Measurements from ENCODE around the gene CLASP2. TPM values are rescaled to one million over a fixed set of nuclear protein-coding genes. Genes with fewer than 3 reads are reported as not detected.

The CLASP2 gene
- total and polyA plus RNA-seq, 7 experiments from 2014 or later, result 7.4 to 83.8 (median 70.5) TPM

DNA sequence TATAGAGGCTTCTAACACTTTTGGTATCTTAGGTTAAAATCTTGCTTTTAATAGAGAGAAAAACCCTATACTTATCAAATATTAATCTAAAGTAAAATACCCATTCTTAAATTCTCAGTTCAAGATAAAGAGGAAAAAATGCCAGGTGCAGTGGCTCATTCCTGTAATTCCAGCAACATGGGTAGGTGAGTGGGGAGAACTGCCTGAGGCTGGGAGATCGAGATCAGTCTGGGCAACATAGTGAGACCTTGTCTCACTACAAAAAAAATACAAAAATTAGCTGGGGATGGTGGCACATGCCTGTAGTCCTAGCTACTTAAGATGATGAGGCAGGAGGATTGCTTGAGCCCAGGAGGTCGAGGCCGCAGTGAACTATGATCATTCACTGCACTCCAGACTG is 135.8 kb downstream of the CLASP2 start:
- intact Hi-C loops (cut with micrococcal nuclease), result no loop called here
- H3K27ac Mint-ChIP-seq, result peak overlapping the region in 1 of 9 donors; percentile 27
- ChIA-PET POLR2A (no interaction called here), CTCF (no interaction called here)
- no peaks in the 10 kb centered on the region for H3K9me3 Mint-ChIP-seq
- Histone ChIP-seq H3K27ac (ENCODE audit: low read depth, low read length) (no peak overlapping the region), H3K9me3 (ENCODE audit: control insufficient read depth in 2 of 3, low read length in 3 of 3) (no peaks in the 10 kb centered on the region), H3K4me1 (ENCODE audit: control insufficient read depth in 2 of 2, insufficient read depth in 2 of 2, low read length in 2 of 2) (no peaks in the 10 kb centered on the region), H3K4me3 (ENCODE audit: low read length) (no peak overlapping the region), H3K36me3 (ENCODE audit: control insufficient read depth in 2 of 3, insufficient read depth in 3 of 3, low read length in 3 of 3) (peaks cover 0 to 38% (median 0%) of the 10 kb centered on the region in 3 experiments), H3K27me3 (ENCODE audit: control insufficient read depth in 2 of 2, insufficient read depth in 2 of 2, low read length in 2 of 2) (no peaks in the 10 kb centered on the region)
- H3K4me1 Mint-ChIP-seq, result no peaks in the 10 kb centered on the region
- H3K27me3 Mint-ChIP-seq, result no peaks in the 10 kb centered on the region
- peaks cover 0 to 43% (median 6%) of the 10 kb centered on the region in 5 donors for H3K36me3 Mint-ChIP-seq
- H3K4me3 Mint-ChIP-seq, result no peak overlapping the region
- no peak for ATAC-seq
- DNase-seq, result no peak

GRCh38 chr3:33581666-33582065 is 136.4 kb downstream of the CLASP2 start:
- H3K4me1 Mint-ChIP-seq, result no peaks in the 10 kb centered on the region
- no peak for DNase-seq
- no peaks in the 10 kb centered on the region for H3K4me1 ChIP-seq (ENCODE audit: control insufficient read depth in 2 of 2, insufficient read depth in 2 of 2, low read length in 2 of 2)
- H3K27ac Mint-ChIP-seq, result no peak overlapping the region
- peaks cover 0 to 38% (median 8%) of the 10 kb centered on the region in 5 donors for H3K36me3 Mint-ChIP-seq
- intact Hi-C loops (cut with micrococcal nuclease), result no loop called here
- ChIA-PET CTCF (interaction anchor here (1.0 kb wide), 1 partner anchor 205 kb away, joined by 5 read pairs; no protein-coding TSS in a partner anchor), POLR2A (no interaction called here)
- no peaks in the 10 kb centered on the region for H3K27me3 Mint-ChIP-seq
- no peak for ATAC-seq
- H3K4me3 Mint-ChIP-seq, result no peak overlapping the region
- H3K9me3 ChIP-seq (ENCODE audit: control insufficient read depth in 2 of 3, low read length in 3 of 3), result no peaks in the 10 kb centered on the region
- H3K27me3 ChIP-seq (ENCODE audit: control insufficient read depth in 2 of 2, insufficient read depth in 2 of 2, low read length in 2 of 2), result no peaks in the 10 kb centered on the region
- H3K4me3 ChIP-seq (ENCODE audit: low read length), result no peak overlapping the region
- no peak overlapping the region for H3K27ac ChIP-seq (ENCODE audit: low read depth, low read length)
- peaks cover 0 to 38% (median 0%) of the 10 kb centered on the region in 3 experiments for H3K36me3 ChIP-seq (ENCODE audit: control insufficient read depth in 2 of 3, insufficient read depth in 3 of 3, low read length in 3 of 3)
- no peaks in the 10 kb centered on the region for H3K9me3 Mint-ChIP-seq

- CTCF ChIA-PET, result no interaction called here
- Mint-ChIP-seq H3K9me3 (no peaks in the 10 kb centered on the region), H3K4me3 (no peak overlapping the region)
These were observed 138.2 kb downstream of the CLASP2 start for GRCh38 chr3:33579840-33580239.

GRCh38 chr3:33579178-33579510 is 138.9 kb downstream of the CLASP2 start:
- no peak for ATAC-seq
- Histone ChIP-seq H3K27me3 (ENCODE audit: control insufficient read depth in 2 of 2, insufficient read depth in 2 of 2, low read length in 2 of 2) (no peaks in the 10 kb centered on the region), H3K4me3 (ENCODE audit: low read length) (no peak overlapping the region), H3K9me3 (ENCODE audit: control insufficient read depth in 2 of 3, low read length in 3 of 3) (no peaks in the 10 kb centered on the region), H3K27ac (ENCODE audit: low read depth, low read length) (no peak overlapping the region), H3K36me3 (ENCODE audit: control insufficient read depth in 2 of 3, insufficient read depth in 3 of 3, low read length in 3 of 3) (peaks cover 0 to 37% (median 0%) of the 10 kb centered on the region in 3 experiments), H3K4me1 (ENCODE audit: control insufficient read depth in 2 of 2, insufficient read depth in 2 of 2, low read length in 2 of 2) (no peaks in the 10 kb centered on the region)
- POLR2A ChIA-PET, result no interaction called here
- no peak overlapping the region for H3K4me3 Mint-ChIP-seq
- H3K27me3 Mint-ChIP-seq, result no peaks in the 10 kb centered on the region
- H3K36me3 Mint-ChIP-seq, result peaks cover 1 to 43% (median 18%) of the 10 kb centered on the region in 5 donors
- no peaks in the 10 kb centered on the region for H3K4me1 Mint-ChIP-seq
- no peak for DNase-seq
- H3K27ac Mint-ChIP-seq, result no peak overlapping the region
- H3K9me3 Mint-ChIP-seq, result no peaks in the 10 kb centered on the region
- CTCF ChIA-PET, result no interaction called here
- intact Hi-C loops (cut with micrococcal nuclease), result no loop called here

More at GRCh38 chr3:33579840-33580239, 138.2 kb downstream of the CLASP2 start:
- intact Hi-C loops (cut with micrococcal nuclease), result no loop called here
- POLR2A ChIA-PET, result no interaction called here
- Mint-ChIP-seq H3K36me3 (peaks cover 1 to 43% (median 18%) of the 10 kb centered on the region in 5 donors), H3K4me1 (no peaks in the 10 kb centered on the region), H3K27ac (no peak overlapping the region), H3K27me3 (no peaks in the 10 kb centered on the region)
- Histone ChIP-seq H3K27ac (ENCODE audit: low read depth, low read length) (no peak overlapping the region), H3K9me3 (ENCODE audit: control insufficient read depth in 2 of 3, low read length in 3 of 3) (no peaks in the 10 kb centered on the region), H3K36me3 (ENCODE audit: control insufficient read depth in 2 of 3, insufficient read depth in 3 of 3, low read length in 3 of 3) (peaks cover 0 to 43% (median 0%) of the 10 kb centered on the region in 3 experiments), H3K4me3 (ENCODE audit: low read length) (no peak overlapping the region), H3K27me3 (ENCODE audit: control insufficient read depth in 2 of 2, insufficient read depth in 2 of 2, low read length in 2 of 2) (no peaks in the 10 kb centered on the region), H3K4me1 (ENCODE audit: control insufficient read depth in 2 of 2, insufficient read depth in 2 of 2, low read length in 2 of 2) (no peaks in the 10 kb centered on the region)
- DNase-seq (no peak), ATAC-seq (no peak)

DNA sequence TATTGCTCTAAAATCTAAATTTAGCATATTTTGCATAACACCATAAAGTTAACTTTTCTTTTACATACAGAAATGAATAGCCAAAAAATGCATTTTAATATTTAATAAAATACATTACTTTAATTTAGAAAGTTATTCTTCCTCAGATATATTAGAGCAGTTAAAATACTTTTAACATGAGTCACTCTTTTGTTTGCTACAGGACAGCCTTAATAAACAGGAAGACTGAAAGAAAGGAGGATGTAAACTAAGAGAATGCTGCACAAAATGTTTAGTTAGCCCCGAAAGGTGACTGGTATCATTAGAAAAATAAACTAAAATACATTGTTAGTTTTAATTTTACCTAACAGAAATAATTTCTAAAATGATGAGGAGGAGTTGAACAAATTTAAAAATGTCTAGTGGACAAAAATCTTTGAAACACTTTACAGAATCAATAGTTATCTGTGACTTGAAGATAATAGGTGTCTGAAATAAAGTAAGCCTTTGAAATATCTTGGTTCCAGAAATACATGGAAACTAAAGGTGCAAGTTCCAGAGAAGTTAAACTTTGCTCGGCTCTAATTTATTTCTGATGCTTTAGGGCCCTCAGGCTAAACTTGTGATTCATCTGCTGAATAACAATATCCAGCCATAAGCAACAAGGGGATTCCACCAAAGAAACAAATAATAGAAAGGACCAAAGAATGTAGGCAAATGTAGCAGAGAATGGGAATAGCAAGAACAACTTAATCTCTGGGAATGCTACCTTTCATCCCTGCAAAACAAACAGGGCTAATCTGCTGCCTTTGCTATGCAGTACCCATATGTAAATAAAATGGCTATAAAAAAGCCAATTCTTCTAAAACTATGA is 139.5 kb downstream of the CLASP2 start:
- Histone ChIP-seq H3K27ac (ENCODE audit: low read depth, low read length) (no peak overlapping the region), H3K4me3 (ENCODE audit: low read length) (no peak overlapping the region), H3K27me3 (ENCODE audit: control insufficient read depth in 2 of 2, insufficient read depth in 2 of 2, low read length in 2 of 2) (no peaks in the 10 kb centered on the region), H3K9me3 (ENCODE audit: control insufficient read depth in 2 of 3, low read length in 3 of 3) (no peaks in the 10 kb centered on the region), H3K36me3 (ENCODE audit: control insufficient read depth in 2 of 3, insufficient read depth in 3 of 3, low read length in 3 of 3) (peaks cover 0 to 34% (median 0%) of the 10 kb centered on the region in 3 experiments), H3K4me1 (ENCODE audit: control insufficient read depth in 2 of 2, insufficient read depth in 2 of 2, low read length in 2 of 2) (no peaks in the 10 kb centered on the region)
- Mint-ChIP-seq H3K4me1 (no peaks in the 10 kb centered on the region), H3K9me3 (no peaks in the 10 kb centered on the region), H3K36me3 (peaks cover 1 to 44% (median 18%) of the 10 kb centered on the region in 5 donors), H3K4me3 (no peak overlapping the region), H3K27ac (no peak overlapping the region), H3K27me3 (no peaks in the 10 kb centered on the region)
- ChIA-PET CTCF (no interaction called here), POLR2A (no interaction called here)
- intact Hi-C loops (cut with micrococcal nuclease), result no loop called here
- no peak for DNase-seq
- ATAC-seq, result no peak

DNA sequence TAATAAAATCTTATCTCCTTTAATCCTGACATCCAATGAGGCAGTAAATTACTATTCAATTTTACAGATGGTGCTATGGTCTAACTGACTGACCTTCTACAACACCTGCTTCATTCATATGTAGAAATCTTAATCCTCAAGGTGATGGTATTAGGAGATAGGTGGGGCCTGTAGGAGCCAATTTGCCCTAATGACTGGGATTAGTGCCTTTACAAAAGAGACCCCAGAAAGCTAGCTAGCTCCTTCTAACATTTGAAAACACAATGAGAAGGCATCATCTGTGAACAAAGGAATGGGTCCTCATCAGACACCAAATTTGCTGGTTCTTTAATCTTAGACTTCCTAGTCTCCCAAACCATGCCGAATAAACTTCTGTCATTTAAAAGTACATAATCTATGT is 140.5 kb downstream of the CLASP2 start:
- Mint-ChIP-seq H3K4me1 (no peaks in the 10 kb centered on the region), H3K4me3 (no peak overlapping the region), H3K9me3 (no peaks in the 10 kb centered on the region), H3K27ac (no peak overlapping the region), H3K27me3 (no peaks in the 10 kb centered on the region), H3K36me3 (peaks cover 4 to 43% (median 20%) of the 10 kb centered on the region in 5 donors)
- Histone ChIP-seq H3K27me3 (ENCODE audit: control insufficient read depth in 2 of 2, insufficient read depth in 2 of 2, low read length in 2 of 2) (no peaks in the 10 kb centered on the region), H3K4me1 (ENCODE audit: control insufficient read depth in 2 of 2, insufficient read depth in 2 of 2, low read length in 2 of 2) (no peaks in the 10 kb centered on the region), H3K36me3 (ENCODE audit: control insufficient read depth in 2 of 3, insufficient read depth in 3 of 3, low read length in 3 of 3) (peaks cover 0 to 27% (median 0%) of the 10 kb centered on the region in 3 experiments), H3K9me3 (ENCODE audit: control insufficient read depth in 2 of 3, low read length in 3 of 3) (no peaks in the 10 kb centered on the region), H3K4me3 (ENCODE audit: low read length) (no peak overlapping the region), H3K27ac (ENCODE audit: low read depth, low read length) (no peak overlapping the region)
- ChIA-PET POLR2A (no interaction called here), CTCF (no interaction called here)
- no peak for DNase-seq
- intact Hi-C loops (cut with micrococcal nuclease), result no loop called here
- no peak for ATAC-seq

DNA sequence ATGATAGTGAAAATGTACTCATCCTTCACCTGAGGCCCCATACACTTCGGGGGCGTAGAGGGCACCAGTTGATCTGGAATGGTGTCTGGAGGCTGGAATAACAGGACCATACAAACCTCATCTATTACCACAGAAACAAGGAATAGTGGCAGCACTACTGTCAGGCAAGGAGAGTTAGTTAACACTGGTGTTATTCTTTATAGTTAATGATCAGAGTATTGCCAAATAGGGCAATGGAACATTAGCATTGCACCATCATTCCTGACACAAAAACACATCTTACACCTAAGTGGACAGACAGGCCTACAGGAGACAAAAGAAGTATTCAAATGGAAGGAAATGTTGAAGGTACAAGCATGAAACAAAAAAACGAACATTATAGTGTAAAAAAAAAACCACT is 140.9 kb downstream of the CLASP2 start:
- Mint-ChIP-seq H3K27ac (no peak overlapping the region), H3K9me3 (no peaks in the 10 kb centered on the region), H3K4me1 (no peaks in the 10 kb centered on the region), H3K27me3 (no peaks in the 10 kb centered on the region), H3K36me3 (peaks cover 5 to 42% (median 22%) of the 10 kb centered on the region in 5 donors), H3K4me3 (no peak overlapping the region)
- ATAC-seq (no peak), DNase-seq (no peak)
- ChIA-PET CTCF (no interaction called here), POLR2A (no interaction called here)
- H3K36me3 ChIP-seq (ENCODE audit: control insufficient read depth in 2 of 3, insufficient read depth in 3 of 3, low read length in 3 of 3), result peaks cover 0 to 23% (median 0%) of the 10 kb centered on the region in 3 experiments
- H3K4me1 ChIP-seq (ENCODE audit: control insufficient read depth in 2 of 2, insufficient read depth in 2 of 2, low read length in 2 of 2), result no peaks in the 10 kb centered on the region
- no peaks in the 10 kb centered on the region for H3K9me3 ChIP-seq (ENCODE audit: control insufficient read depth in 2 of 3, low read length in 3 of 3)
- intact Hi-C loops (cut with micrococcal nuclease), result no loop called here
- no peak overlapping the region for H3K4me3 ChIP-seq (ENCODE audit: low read length)
- H3K27me3 ChIP-seq (ENCODE audit: control insufficient read depth in 2 of 2, insufficient read depth in 2 of 2, low read length in 2 of 2), result no peaks in the 10 kb centered on the region
- no peak overlapping the region for H3K27ac ChIP-seq (ENCODE audit: low read depth, low read length)
